Testis (tissue), 2 donors: ENCODE measurements around the gene TAMALIN.

Source experiments
- CTCF ChIP-seq, 3 experiments: fragments of 450-650 bp in 2 of 3; fragments of 200-600 bp in 1 of 3; sonication (generic) in 1 of 3; IDR thresholded peaks; one replicate each; pipeline ENCODE4 v1.5.1; 2016 to 2019; ENCODE audit warnings: antibody characterized with exemption in 3 of 3, mild to moderate bottlenecking in 2 of 3, moderate library complexity in 1 of 3
- POLR2A ChIP-seq: fragments of 450-650 bp; IDR thresholded peaks from one replicate; pipeline ENCODE4 v1.6.1; 2017; ENCODE audit warnings: antibody characterized with exemption, mild to moderate bottlenecking, moderate library complexity

DNA sequence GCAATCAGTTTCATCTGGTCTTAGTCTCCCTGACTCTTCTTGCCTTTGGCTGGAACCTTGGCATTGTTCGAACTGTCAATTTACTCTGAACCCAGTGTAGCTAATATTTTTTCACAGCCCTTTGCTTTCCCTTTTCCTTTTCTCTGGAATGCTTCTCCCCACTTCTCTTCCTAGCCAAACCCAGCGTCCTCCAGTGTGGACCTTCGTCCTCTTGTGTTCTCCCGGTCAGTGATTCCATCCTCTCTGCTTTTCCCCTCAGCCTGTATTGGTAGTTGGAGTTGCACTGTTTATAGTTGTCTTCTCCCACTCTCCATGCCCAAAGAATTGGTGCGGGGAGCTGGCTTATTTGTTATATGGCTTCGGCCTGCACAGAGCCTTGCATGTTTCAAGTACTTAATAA lies 45.9 kb upstream of the TAMALIN start:
- TF ChIP-seq CTCF (IDR thresholded peaks at IDR 0.05) (no peak), POLR2A (no peak)
